GM18870 (cell line): Measurements from ENCODE around the gene POTEC.
"Not testable (repeated sequence)": the region's sequence is repeated elsewhere in the genome, so short reads cannot be mapped to it uniquely, and the experiment has no call there.

ENCODE experiments used
- ATAC-seq: cut with Tn5 transposase; IDR thresholded peaks from one replicate; pipeline ENCODE4 v1.9.1; 2021; ENCODE audit warnings: moderate library complexity; ENCODE audit not compliant: unreplicated experiment

Gene POTEC

DNA sequence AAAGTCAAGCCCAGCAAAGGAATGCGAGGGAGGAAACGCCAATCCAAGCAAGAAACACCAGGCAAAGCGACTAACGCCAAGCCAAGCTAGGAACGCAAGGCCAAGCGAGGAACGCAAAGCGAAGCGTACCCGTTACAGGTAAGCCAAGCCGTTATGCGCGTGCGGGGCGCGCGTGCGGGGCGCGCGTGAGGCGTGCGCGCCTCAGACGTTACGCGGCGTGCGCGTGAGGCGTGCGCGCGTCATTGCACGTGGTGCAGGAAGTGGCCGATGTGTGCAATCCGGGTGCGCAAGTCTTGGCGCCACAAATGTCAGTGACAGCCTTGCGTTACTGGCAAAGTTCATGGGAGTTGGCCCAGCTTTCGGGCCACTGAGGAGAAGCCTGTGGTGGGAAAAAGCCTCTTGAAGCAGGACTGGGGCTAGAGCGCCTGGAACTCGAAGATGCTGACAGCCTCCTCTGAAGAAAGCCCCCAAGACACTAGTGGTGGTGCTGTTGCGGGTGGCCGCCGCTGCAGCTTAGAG, at the start of gene POTEC:
POTEC (minus strand) TSS at position 155 of the 519 bp plus-strand sequence. CDS start 454 bp downstream, outside the sequence.
- not testable (repeated sequence) for ATAC-seq

DNA sequence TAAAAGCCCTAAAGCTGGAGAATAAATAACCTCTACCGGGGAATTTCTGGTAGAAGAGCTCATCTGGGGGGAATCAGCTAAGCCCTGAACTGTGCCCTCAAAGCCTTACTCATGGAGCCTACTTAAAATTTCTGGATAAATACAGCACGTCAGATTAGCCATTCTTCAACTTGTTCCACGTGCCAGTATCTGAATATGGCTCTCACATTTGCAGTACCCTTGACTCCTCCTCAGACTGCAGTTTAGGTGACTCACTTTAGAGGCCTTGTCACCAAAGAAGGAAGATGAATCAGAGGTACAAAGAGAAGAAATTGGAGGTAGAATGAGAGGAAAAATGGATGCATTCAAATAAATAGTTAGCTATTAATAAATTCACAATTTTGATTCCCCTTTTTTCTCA, 34.6 kb upstream of the POTEC start:
- ATAC-seq, result no peak

GRCh38 chr18:14559502-14559901, 16.1 kb upstream of the POTEC start:
- ATAC-seq, result not testable (repeated sequence)

DNA sequence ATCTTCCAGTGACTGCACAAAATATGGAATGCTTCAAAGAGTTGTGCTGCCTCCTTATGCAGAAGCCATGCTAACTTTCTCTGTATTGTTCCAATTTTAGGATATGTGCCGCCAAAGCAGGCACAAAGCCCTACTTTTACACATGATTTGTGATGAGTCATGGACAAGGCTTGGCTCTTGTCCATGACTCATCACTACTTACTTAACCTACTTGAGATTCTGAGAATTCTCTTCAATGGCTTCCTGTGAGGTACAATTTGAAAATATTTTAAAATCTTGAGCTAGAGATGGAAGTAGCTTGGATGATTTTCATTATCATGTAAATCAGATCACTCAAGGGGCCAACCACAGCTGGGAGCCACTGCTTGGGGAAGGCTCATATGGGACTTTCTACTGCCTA, 11.7 kb downstream of the POTEC start:
- not testable (repeated sequence) for ATAC-seq

- not testable (repeated sequence) for ATAC-seq
These were observed 32.7 kb downstream of the POTEC start for GRCh38 chr18:14510707-14511106.

- not testable (repeated sequence) for ATAC-seq
These were observed 39.7 kb downstream of the POTEC start for GRCh38 chr18:14503691-14504090.

GRCh38 chr18:14501894-14502293, 41.5 kb downstream of the POTEC start:
- not testable (repeated sequence) for ATAC-seq

GRCh38 chr18:14489256-14490014, 54.0 kb downstream of the POTEC start:
- ATAC-seq, result not testable (repeated sequence)

DNA sequence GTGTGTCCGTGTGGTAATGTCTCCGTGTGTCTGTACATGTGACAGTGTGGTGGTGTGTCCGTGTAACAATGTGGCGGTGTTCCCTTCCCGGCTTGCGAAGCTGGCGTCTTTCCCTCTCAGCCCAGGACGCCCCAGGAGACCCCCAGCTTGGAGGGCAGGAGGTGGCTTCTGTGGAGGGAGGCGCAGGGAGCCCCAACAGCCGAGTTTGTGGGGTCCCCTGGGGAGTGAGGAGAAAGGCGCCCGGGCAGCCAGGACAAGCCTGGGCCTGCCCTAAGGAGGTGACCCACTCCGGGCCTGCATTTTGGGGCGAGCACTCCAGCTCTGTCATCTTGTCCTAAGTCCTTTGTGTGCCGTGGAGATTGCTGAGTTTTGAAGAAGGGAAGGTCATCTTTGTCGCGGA, 54.6 kb downstream of the POTEC start:
- not testable (repeated sequence) for ATAC-seq

DNA sequence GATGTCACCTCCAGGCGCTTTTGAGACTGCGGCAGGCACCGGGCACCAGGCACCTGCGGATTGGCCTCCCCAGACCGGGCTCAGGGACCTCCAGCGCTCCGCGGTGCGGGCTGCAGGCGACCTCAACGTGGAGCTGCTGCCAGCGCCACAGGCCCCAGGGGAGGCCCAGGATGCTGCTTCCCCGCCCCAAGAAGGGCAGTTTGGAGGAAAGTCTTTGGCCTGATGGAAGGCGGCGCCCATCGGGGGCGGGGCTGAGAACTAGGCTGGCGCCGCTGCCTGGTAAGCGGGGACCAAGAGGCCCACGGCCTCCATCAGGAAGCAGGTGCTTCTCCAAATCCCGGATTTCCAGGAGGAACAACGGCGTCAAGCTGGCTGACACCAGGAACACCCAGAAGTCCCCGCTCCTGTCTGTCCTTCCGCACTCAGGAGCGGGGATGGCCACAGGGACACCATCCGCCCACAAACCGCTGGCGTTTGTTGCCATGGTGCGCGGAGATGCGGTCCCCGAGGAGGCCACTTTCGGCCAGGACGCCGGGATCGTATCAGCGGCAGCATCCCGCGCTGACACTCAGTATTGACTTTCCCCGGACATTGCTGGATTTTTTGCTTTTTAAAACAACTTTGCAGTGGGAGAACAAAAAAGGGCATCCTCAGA, 56.3 kb downstream of the POTEC start:
- not testable (repeated sequence) for ATAC-seq

GRCh38 chr18:14479076-14479475, 64.3 kb downstream of the POTEC start:
- not testable (repeated sequence) for ATAC-seq

- ATAC-seq, result not testable (repeated sequence)
These were observed 67.9 kb downstream of the POTEC start for GRCh38 chr18:14475520-14475919.

DNA sequence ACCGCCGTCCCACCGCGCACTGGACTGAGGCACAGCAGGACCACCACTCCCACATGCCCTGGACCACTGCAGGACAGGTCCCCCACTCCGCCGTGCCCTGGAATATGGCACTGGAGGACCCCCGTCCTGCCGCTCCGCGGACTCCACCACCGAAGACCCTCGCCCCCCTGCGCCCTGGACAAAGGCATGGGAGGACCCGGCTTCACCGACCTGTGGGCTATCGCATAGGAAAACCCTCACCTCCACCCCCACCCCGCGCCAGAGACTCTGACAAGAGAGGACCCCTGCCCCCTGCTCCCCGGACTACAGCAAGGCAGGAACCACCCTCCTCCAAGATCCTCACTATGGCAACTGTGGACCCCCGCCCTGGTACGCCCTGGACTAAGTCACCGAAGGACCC, 68.6 kb downstream of the POTEC start:
- ATAC-seq, result not testable (repeated sequence)

DNA sequence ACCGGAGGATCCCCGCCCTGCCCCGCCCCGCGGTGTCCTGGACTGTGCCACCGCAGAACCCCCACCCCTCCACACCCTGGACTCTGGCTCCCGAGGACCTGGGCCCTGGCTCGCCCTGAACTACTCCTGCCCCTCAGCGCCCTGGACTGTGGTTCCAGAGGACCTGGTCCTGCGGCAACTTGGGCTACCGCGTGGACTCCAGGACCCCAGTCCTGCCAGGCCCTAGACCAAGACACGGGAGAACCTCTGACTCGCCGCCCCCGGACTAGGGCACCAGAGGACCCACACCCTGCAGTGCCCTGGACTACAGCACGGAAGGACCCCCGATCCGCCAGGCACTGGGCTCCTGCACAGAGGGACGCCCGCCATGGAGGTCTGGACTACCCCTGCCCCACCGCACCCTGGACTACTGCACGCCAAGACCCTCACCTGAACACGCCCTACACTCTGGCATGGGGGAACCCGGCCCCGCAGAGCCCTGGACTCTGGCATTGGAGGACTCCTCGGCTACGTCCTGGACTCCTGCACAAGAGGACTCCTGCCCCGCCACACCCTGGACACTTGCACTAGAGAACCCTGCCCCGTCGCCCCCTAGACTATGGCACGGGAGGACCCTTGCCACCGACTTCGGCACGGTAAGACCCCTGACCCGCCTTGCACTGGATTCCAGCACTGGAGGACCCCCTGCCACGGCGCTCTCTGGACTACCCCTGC, 69.2 kb downstream of the POTEC start:
- not testable (repeated sequence) for ATAC-seq

- not testable (repeated sequence) for ATAC-seq
These were observed 70.0 kb downstream of the POTEC start for GRCh38 chr18:14473250-14474006.

GRCh38 chr18:14471286-14471685, 72.1 kb downstream of the POTEC start:
- ATAC-seq, result not testable (repeated sequence)

- ATAC-seq, result not testable (repeated sequence)
These were observed 73.0 kb downstream of the POTEC start for GRCh38 chr18:14470446-14470845.

GRCh38 chr18:14470046-14470445, 73.4 kb downstream of the POTEC start:
- ATAC-seq, result not testable (repeated sequence)

DNA sequence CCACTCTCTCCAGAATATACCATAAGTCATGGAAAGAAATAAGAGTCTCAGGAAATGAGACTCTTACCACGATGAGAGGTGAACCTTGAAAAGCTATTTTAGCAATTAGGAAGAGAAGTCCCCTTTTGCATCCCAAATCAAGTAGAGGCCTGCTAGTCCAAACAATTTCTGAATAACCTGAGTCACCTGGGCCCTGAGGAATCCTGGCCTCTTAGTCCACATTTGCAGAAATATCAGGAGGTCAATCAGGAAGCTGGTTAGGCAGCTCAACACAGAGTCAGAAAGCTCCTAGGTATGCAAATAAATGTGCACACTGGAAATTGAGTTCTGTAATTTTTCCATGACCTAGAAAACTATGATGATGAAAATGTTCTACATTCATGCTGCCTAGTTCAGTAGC, 77.4 kb downstream of the POTEC start:
- ATAC-seq, result not testable (repeated sequence)
